IMR-90 (cell line): Measurements from ENCODE around the gene VDAC1. TPM values are rescaled to one million over a fixed set of nuclear protein-coding genes. Genes with fewer than 3 reads are reported as not detected.

Source experiments
- ATAC-seq: fragments of 200-7000 bp; cut with Tn5 transposase; 2 replicates; pipeline ENCODE4 v1.9.1; 2020; ENCODE audit warnings: low read depth, mild to moderate bottlenecking, moderate library complexity
- BruUV-seq: library from RNA; stranded (reverse); fragments of 400-500 nt; replicated peaks from 2 replicates; lab custom pipeline; 2021; lab: Mats Ljungman, UMichigan
- CTCF ChIA-PET: fragments of 300-600 bp; formaldehyde crosslinking; extraction: SDS; loops from one replicate; lab custom pipeline; 2021; ENCODE audit warnings: antibody characterized with exemption; lab: Yijun Ruan, JAX
- POLR2A ChIA-PET: fragments of 300-600 bp; sonication (Branson Sonifier 250); formaldehyde crosslinking; loops from one replicate; lab custom pipeline; 2022; ENCODE audit warnings: antibody characterized with exemption; ENCODE audit not compliant: unreplicated experiment; lab: Charles Lee
- DNase-seq: peaks from one replicate; pipeline ENCODE4 v3.0.0; 2013
- H2AFZ ChIP-seq: replicated peaks from 2 replicates; pipeline ENCODE3; 2013; ENCODE audit warnings: low read length, mild to moderate bottlenecking; ENCODE audit not compliant: poor library complexity
- H2AK5ac ChIP-seq: 2 replicates; pipeline ENCODE4 v1.6.1; 2013; ENCODE audit warnings: low read depth, low read length, inconsistent platforms
- H2AK9ac ChIP-seq: replicated peaks from 2 replicates; pipeline ENCODE3; 2013; ENCODE audit warnings: mild to moderate bottlenecking, low read depth, low read length, moderate library complexity; ENCODE audit not compliant: poor library complexity
- H2BK120ac ChIP-seq: 2 replicates; pipeline ENCODE4 v1.6.1; 2013; ENCODE audit warnings: low read depth, low read length, inconsistent platforms
- H2BK15ac ChIP-seq: 3 replicates; pipeline ENCODE4 v1.6.1; 2013; ENCODE audit warnings: low read depth, low read length, inconsistent platforms
- H2BK20ac ChIP-seq: 2 replicates; pipeline ENCODE4 v1.6.1; 2013; ENCODE audit warnings: low read depth, mild to moderate bottlenecking, inconsistent platforms, low read length, moderate library complexity
- H2BK5ac ChIP-seq: 2 replicates; pipeline ENCODE4 v1.6.1; 2013; ENCODE audit warnings: mild to moderate bottlenecking, low read depth, low read length, inconsistent platforms; ENCODE audit not compliant: poor library complexity, severe bottlenecking
- H3K14ac ChIP-seq: replicated peaks from 2 replicates; pipeline ENCODE4 v1.6.1; 2013; ENCODE audit warnings: low read depth, low read length, inconsistent platforms
- H3K18ac ChIP-seq: 2 replicates; pipeline ENCODE4 v1.6.1; 2013; ENCODE audit warnings: low read depth, low read length, control low read depth
- H3K23ac ChIP-seq: 2 replicates; pipeline ENCODE4 v1.6.1; 2013; ENCODE audit warnings: low read depth, low read length, inconsistent platforms
- H3K27ac ChIP-seq: 2 replicates; pipeline ENCODE4 v1.5.1; 2013; ENCODE audit warnings: mild to moderate bottlenecking, control low read depth, low read length; ENCODE audit not compliant: insufficient read depth
- H3K27me3 ChIP-seq: 2 replicates; pipeline ENCODE4 v1.6.1; 2013; ENCODE audit warnings: low read length; ENCODE audit not compliant: control insufficient read depth, insufficient read depth
- H3K36me3 ChIP-seq: 2 replicates; pipeline ENCODE4 v1.6.1; 2013; ENCODE audit warnings: low read length, mixed read lengths; ENCODE audit not compliant: control insufficient read depth, insufficient read depth
- H3K4ac ChIP-seq: 2 replicates; pipeline ENCODE4 v1.6.1; 2013; ENCODE audit warnings: low read depth, low read length, inconsistent platforms
- H3K4me1 ChIP-seq: 2 replicates; pipeline ENCODE4 v1.6.1; 2013; ENCODE audit warnings: low read length, mixed read lengths; ENCODE audit not compliant: control insufficient read depth, insufficient read depth
- H3K4me2 ChIP-seq: 2 replicates; pipeline ENCODE4 v1.6.1; 2013; ENCODE audit warnings: low read depth, mild to moderate bottlenecking, control low read depth, low read length, moderate library complexity
- H3K4me3 ChIP-seq: 2 replicates; pipeline ENCODE4 v1.5.1; 2013; ENCODE audit warnings: low read depth, mild to moderate bottlenecking, control low read depth, low read length, moderate library complexity; ENCODE audit not compliant: insufficient read depth
- H3K56ac ChIP-seq: 2 replicates; pipeline ENCODE4 v1.6.1; 2013; ENCODE audit warnings: low read length, inconsistent platforms; ENCODE audit not compliant: insufficient read depth; ENCODE audit errors: extremely low read depth
- H3K79me1 ChIP-seq, 2 experiments: 2 replicates each; pipeline ENCODE4 v1.6.1; 2013; ENCODE audit warnings: low read length in 2 of 2, inconsistent platforms in 1 of 2, low read depth in 1 of 2
- H3K9ac ChIP-seq: 2 replicates; pipeline ENCODE4 v1.6.1; 2013; ENCODE audit warnings: low read depth, low read length, control low read depth
- H3K9me1 ChIP-seq: 2 replicates; pipeline ENCODE4 v1.6.1; 2013; ENCODE audit warnings: low read length, inconsistent platforms; ENCODE audit not compliant: insufficient read depth
- H3K9me3 ChIP-seq: 2 replicates; pipeline ENCODE4 v1.6.1; 2013; ENCODE audit warnings: low read length; ENCODE audit not compliant: control insufficient read depth, insufficient read depth
- H4K20me1 ChIP-seq: 2 replicates; pipeline ENCODE4 v1.6.1; 2013; ENCODE audit warnings: low read length, inconsistent platforms; ENCODE audit not compliant: insufficient read depth
- H4K5ac ChIP-seq: 2 replicates; pipeline ENCODE4 v1.6.1; 2013; ENCODE audit warnings: mild to moderate bottlenecking, low read depth, low read length, control low read depth
- H4K8ac ChIP-seq, 2 experiments: 2 replicates each; pipeline ENCODE4 v1.6.1; 2013; ENCODE audit warnings: low read depth in 2 of 2, low read length in 2 of 2, control low read depth in 1 of 2, inconsistent platforms in 1 of 2
- H4K91ac ChIP-seq: 2 replicates; pipeline ENCODE4 v1.6.1; 2013; ENCODE audit warnings: low read depth, low read length, inconsistent platforms; ENCODE audit not compliant: insufficient read depth
- CEBPB ChIP-seq: IDR thresholded peaks from 2 replicates; pipeline ENCODE4 v1.6.1; 2012; ENCODE audit warnings: low read depth, low read length, improper control_type of control experiment
- CTCF ChIP-seq: conservative IDR thresholded peaks from 2 replicates; pipeline ENCODE4 v1.5.1; 2012; ENCODE audit warnings: mild to moderate bottlenecking, low read depth, low read length, improper control_type of control experiment
- MAFK ChIP-seq: IDR thresholded peaks from 2 replicates; pipeline ENCODE4 v1.6.1; 2012; ENCODE audit warnings: low read depth, low read length, improper control_type of control experiment
- RAD21 ChIP-seq: IDR thresholded peaks from 2 replicates; pipeline ENCODE4 v1.6.1; 2012; ENCODE audit warnings: low read length, improper control_type of control experiment
- SMC3 ChIP-seq: fragments of 150-350 bp; IDR thresholded peaks from 2 replicates; pipeline ENCODE4 v1.6.1; 2016; ENCODE audit warnings: low read depth, mild to moderate bottlenecking, antibody characterized with exemption, low read length, moderate library complexity
- WGBS, 2 experiments: methylation state at CpG; one replicate each; pipeline versions ENCODE4 v1.1.5 to v1.1.7; 2013; ENCODE audit warnings: missing lambda C conversion rate in 2 of 2; ENCODE audit not compliant: insufficient read length in 1 of 2; ENCODE audit errors: extremely low coverage in 2 of 2; 5-methylcytosine and 5-hydroxymethylcytosine counted together
- dilution Hi-C: fragments of 300-500 bp; cut with HindIII; formaldehyde crosslinking; loops from one replicate; pipeline ENCODE4 v1.14.3; 2018; ENCODE audit warnings: low sequenced_read_pairs; ENCODE audit not compliant: unreplicated experiment
- in situ Hi-C: fragments of 300-500 bp; cut with MboI; formaldehyde crosslinking; loops from 3 replicates; pipeline ENCODE4 v1.14.3; 2019; ENCODE audit warnings: low sequenced_read_pairs, inconsistent platforms, mixed read lengths
- intact Hi-C: fragments of 100-400 bp; cut with micrococcal nuclease; formaldehyde crosslinking; loops from 2 replicates; pipeline ENCODE4 v1.10.0; 2022
- polyA plus RNA-seq, 3 experiments: library from polyadenylated mRNA; depleted of rRNA; stranded (reverse); fragments of >200 nt; gene quantifications; 2 replicates each; pipeline ENCODE4 v1.2.3, GENCODE V29; 2012; ENCODE audit warnings: low replicate concordance in 1 of 3
- total RNA-seq: library from RNA; depleted of rRNA; stranded (reverse); fragments of >200 nt; gene quantifications from 2 replicates; pipeline ENCODE4 v1.2.3, GENCODE V29; 2012

Gene VDAC1
- total and polyA plus RNA-seq, 2 of the 4 experiments (the other 2 are of a cell fraction), result 289 to 365 TPM

- TF ChIP-seq RAD21 (no peak), MAFK (no peak)
Measured at GRCh38 chr5:134000091-134000511, 4.7 kb downstream of the VDAC1 start (continued).

GRCh38 chr5:133998807-133999206 lies 6.0 kb downstream of the VDAC1 start:
- Histone ChIP-seq H3K4me2 (no peak overlapping the region), H3K9me1 (peaks cover 56% of the 10 kb centered on the region), H2AK9ac (no peak overlapping the region), H3K56ac (no peak overlapping the region), H3K9ac (no peak overlapping the region), H2BK5ac (no peak overlapping the region), H3K4ac (no peak overlapping the region), H3K23ac (no peak overlapping the region), H4K20me1 (peaks cover 100% of the 10 kb centered on the region), H3K14ac (no peak overlapping the region), H3K9me3 (no peaks in the 10 kb centered on the region), H4K91ac (no peak overlapping the region), H2BK15ac (no peak overlapping the region), H4K8ac (no peak overlapping the region), H2BK20ac (no peak overlapping the region), H2BK120ac (no peak overlapping the region), H3K27me3 (no peaks in the 10 kb centered on the region), H3K36me3 (peaks cover 15% of the 10 kb centered on the region), H3K79me1 (peaks cover 3 to 91% of the 10 kb centered on the region in 2 experiments), H4K5ac (no peak overlapping the region), H3K4me1 (peaks cover 45% of the 10 kb centered on the region), H3K18ac (no peak overlapping the region), H3K27ac (no peak overlapping the region), H2AK5ac (no peak overlapping the region), H3K4me3 (no peak overlapping the region), H2AFZ (no peak overlapping the region)
- dilution Hi-C loops (no loop called here), intact Hi-C loops (no loop called here), in situ Hi-C loops (no loop called here)
- BruUV-seq, result no TSS peak
- TF ChIP-seq SMC3 (no peak), CEBPB (no peak), CTCF (no peak)
- DNase-seq (no peak), ATAC-seq (no peak)
- no CpG with 5 or more reads among the region's 7 CpGs for WGBS, 2 experiments
- POLR2A ChIA-PET, result no interaction called here
- CTCF ChIA-PET, result interaction anchor here (1.1 kb wide), 1 partner anchor 28 kb away, joined by 3 read pairs; no protein-coding TSS in a partner anchor
